Measurements from ENCODE around the gene SETD4.
"Not testable (repeated sequence)": the region's sequence is repeated elsewhere in the genome, so short reads cannot be mapped to it uniquely, and the experiment has no call there.

Gene SETD4

DNA sequence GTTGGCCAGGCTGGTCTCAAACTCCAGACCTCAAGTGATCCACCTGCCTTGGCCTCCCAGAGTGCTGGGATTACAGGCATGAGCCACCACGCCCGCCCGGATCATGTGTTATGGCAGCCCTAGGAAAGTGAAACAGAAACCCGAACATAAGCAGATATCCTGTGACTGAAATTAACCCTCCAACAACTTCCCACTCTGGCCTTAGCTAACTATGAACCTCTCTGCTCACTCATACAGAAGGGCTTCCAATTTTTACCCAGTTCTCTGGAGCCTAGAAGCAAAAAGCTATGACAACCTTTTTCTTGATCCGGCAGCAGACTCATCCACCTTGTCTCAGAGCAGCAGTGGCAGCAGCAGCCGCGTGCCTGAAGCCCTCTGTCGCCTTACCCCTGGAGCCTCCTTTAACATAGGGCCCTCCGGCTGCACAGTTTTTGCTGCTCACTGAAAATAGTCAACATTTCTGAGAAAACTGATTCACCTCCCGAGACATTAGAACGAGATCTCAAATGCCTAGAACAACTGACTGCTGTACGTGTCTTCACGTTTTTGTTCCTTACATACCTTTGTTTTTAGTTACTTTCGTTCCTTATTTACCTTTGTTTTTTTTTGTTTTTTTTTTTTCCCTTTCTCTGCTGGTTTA, 18.8 kb upstream of the SETD4 start:
- DNase-seq: peak; percentile 64 to 75

- no peak for DNase-seq
These were observed 17.4 kb upstream of the SETD4 start for GRCh38 chr21:36077758-36078157.

GRCh38 chr21:36076878-36077655, 16.7 kb upstream of the SETD4 start:
- peak in 1 of 2 donors; percentile 14 for DNase-seq

GRCh38 chr21:36075953-36076352, 15.6 kb upstream of the SETD4 start:
- DNase-seq: no peak

DNA sequence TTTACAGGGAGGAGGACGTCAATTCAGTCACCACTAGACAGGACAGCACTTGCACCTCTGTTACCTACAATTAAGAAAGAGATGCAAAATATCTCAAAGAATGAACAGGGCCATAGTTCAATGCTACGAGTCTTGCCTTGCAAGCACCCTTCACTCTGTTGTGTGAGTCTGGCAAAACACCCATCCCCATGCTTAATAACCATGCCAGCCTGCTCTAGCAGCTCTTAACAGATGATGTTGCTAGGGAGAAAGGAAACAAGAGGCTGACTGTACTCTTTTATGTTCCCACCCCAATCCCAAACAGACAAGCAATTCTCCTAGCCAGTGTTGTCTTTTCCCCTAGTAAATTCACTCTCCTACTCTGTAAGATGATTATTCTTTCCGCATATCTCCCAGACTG, 14.8 kb upstream of the SETD4 start:
- DNase-seq: no peak

- not testable (repeated sequence) for DNase-seq
These were observed 13.6 kb upstream of the SETD4 start for GRCh38 chr21:36073911-36074310.

DNA sequence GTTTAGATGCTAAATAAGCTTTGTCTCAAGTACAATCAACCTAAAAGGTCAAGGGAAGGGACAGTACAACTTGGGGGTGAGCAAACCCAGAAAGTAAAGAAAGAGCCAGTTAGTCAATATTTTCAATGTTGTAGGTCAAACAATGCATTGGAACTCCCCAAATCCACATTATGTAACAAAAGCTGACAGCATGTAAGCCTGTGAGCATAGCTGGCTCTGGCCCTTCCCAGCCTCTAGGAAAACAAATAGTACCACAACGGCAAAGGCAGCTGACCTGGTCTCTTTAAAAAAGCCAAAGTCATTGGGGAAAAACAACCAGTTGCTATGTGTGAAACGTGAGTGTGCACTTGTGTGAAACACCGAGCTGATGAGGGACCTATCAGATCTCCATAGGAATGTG, 12.9 kb upstream of the SETD4 start:
- DNase-seq: no peak

GRCh38 chr21:36072453-36073162, 12.3 kb upstream of the SETD4 start:
- DNase-seq: no peak

DNA sequence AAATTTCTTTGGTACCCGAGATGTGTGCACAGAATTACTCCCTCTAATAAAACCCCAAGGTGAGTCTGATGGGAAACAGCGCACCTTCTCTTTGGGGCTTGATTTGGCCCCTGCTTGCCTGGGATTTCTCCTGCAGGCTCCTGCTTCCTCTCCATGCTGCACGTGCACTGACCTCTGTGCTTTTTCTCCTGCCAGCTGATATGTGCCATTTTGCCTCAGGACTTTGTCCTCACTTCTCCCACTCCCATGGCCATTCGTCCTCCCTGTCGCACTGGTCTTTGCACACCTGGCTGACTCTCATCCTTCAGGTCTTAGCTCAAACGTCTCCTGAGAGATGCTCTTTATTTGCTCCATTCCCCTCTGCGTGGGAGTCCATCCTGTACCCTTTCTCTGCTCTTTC, 10.7 kb upstream of the SETD4 start:
- no peak for DNase-seq

DNA sequence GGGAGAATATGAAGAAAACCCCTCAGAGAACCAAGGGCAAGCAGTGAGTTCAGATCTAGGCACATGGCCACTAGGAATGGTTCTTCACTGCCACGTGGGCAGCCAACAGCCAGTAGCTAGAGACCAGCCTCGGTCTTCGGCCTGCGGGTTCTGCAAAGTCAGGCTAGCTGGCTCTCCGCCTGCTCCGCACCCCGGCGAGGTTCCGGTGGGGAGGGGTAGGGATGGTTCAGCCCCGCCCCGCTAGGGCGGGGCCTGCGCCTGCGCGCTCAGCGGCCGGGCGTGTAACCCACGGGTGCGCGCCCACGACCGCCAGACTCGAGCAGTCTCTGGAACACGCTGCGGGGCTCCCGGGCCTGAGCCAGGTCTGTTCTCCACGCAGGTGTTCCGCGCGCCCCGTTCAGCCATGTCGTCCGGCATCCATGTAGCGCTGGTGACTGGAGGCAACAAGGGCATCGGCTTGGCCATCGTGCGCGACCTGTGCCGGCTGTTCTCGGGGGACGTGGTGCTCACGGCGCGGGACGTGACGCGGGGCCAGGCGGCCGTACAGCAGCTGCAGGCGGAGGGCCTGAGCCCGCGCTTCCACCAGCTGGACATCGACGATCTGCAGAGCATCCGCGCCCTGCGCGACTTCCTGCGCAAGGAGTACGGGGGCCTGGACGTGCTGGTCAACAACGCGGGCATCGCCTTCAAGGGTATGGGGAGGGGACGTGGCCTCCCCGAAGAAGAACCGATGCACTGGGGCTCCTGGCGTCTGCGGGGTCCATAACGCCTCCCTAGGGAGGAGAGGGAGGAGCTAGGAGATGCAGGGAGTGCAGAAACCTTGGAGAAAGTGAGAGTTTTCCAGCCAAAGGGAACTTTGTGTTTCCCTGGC, 9.6 kb upstream of the SETD4 start, which contains the start of gene CBR1:
TSS of gene CBR1 (plus strand) at position 312 of the 871 bp plus-strand sequence. CDS start at position 404, 92 bp downstream.
- peak; percentile 97 for DNase-seq

DNA sequence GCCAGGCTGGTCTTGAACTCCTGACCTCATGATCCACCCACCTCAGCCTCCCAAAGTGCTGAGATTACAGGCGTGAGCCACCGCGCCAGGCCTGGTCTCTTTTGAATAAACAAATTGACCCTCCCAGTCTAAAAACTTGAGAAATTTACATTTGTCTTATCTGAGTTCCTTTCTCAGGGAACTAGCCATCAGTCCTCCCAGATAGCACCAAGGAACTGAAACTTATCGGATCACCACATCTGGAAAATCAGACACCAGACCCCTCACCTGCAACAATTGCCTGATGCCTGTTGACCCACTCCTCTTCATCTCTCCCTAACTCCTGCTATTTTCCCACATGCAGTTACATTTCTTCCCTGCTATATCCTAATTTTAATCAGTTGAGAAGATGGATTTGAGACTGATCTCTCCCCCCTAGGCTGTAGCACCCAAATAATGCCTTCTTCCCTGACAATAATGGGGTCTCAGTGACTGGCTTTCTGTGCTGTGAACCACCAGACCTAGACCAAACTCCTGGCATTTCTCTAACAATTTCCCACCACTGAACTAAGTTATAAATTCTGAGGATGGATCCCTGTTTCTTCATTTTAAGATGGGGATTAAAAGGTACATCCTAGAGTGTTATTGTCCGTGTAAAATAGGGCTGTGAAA, 8.5 kb upstream of the SETD4 start:
- no peak for DNase-seq

GRCh38 chr21:36065497-36066036, 5.2 kb upstream of the SETD4 start:
- peak; percentile 48 to 50 for DNase-seq

GRCh38 chr21:36064085-36064460, 3.7 kb upstream of the SETD4 start:
- no peak for DNase-seq

DNA sequence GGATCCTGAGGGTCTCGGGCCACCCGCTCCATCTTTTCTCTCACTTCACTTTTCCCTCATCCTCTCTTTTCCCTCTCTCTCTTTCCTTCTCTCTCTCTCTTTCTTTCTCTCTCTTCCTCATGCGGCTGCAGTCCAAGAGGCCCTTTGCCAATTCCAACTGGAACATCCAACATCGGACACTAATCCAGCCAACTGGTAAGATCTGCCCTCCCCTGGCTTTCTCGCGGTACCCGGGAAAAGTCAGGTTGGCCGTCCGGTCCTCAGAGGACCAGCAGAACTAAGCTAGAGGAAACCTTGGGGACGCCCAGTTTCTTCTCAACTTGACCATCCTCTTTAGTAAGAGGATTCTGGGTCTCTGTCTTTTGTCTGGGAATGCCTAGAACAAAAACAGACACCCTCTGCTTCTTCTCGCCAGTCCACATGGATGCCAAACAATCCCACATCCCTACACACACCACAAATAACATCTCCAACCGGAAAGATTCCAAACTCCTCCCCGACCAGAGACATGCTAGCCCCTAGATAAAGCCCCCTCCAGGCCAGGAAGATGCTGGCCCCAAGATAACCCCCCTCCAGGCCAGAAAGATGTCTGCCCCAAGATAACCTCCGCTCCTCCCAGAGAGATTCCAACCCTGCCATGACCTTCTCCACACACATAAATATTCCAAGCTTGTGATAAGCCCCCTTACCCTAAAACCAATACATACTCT, 3.2 kb upstream of the SETD4 start:
- no peak for DNase-seq

DNA sequence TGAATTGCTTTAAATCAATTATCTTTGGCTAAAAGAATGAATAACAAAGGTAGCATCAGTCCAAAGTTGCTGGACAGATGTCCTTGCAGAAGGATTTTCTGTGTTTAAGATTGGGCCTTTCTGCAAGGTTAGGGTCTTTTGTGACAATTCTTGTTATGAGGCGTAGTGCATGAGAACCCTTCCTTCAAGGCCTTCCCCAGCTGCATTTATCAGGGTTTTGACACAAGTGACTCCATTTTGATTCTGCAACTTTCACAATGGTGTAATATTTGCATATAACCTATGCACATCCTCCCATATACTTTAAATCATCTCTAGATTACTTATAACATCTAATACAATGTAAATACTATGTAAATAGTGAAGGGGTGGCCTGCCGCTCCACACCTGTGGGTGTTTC, 1.1 kb upstream of the SETD4 start:
- no peak for DNase-seq

DNA sequence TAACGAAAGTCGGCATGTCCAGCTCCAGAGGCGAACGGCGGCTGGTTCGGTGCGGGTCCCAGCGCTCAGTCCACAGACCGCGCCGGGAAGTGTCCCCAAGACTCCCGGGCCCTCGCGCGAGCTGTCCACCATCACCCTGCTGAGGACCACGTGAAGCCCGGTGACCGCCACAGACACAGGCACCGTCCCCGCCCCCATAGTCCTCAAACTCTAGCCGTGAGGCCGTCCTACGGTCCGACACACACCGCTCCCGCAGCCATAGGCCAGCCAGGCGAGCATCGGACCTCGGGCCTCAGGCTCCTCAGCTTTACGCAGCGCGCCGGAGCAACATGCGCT, 535 bp downstream of the SETD4 start:
- peak; percentile 39 to 68 for DNase-seq

GRCh38 chr21:36055551-36055950, 4.8 kb downstream of the SETD4 start:
- DNase-seq: no peak

GRCh38 chr21:36053715-36054062, 6.6 kb downstream of the SETD4 start:
- DNase-seq: no peak

GRCh38 chr21:36052860-36053714, 7.2 kb downstream of the SETD4 start:
- DNase-seq: no peak

- no peak for DNase-seq
These were observed 12.0 kb downstream of the SETD4 start for GRCh38 chr21:36048357-36048756.
